ENCODE data around the gene SORCS1.

SORCS1 gene

DNA sequence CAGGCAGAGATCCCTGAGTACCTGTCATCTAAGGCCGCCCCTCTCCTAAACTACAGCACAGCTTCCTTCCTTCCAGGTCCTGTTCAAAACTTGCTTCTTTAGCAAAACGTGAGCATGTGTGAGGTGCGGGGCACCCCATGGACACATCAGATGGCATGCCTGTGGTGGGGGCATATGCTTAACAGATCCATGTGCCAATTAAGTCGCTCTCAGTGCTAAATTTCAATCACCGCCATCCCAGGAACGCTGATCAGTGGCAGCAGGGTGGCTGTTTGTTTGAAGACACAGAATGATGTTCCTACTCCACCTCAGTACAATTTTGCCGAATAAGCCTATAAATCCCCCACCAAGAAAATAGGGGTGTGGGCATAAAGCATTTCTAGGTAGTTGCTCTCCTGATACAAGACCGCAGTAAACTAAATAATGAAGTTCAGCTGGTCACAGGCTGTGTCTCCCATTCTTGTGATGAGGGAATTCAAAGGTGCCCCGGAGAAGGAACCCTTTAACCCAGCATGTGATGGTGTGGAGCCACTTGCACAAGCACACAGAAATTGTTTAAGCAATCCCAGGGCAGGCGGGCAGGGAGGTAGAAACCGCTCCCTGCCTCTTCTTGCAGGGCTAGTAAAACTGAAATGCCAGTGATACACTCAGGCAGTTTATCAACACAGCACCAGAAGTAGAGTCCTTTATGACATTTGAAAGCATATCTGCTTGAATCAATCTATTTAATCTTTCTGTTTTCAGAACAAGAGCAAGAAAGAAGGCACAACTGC, 205.7 kb downstream of the SORCS1 start:
- TF ChIP-seq, protein P1, sequence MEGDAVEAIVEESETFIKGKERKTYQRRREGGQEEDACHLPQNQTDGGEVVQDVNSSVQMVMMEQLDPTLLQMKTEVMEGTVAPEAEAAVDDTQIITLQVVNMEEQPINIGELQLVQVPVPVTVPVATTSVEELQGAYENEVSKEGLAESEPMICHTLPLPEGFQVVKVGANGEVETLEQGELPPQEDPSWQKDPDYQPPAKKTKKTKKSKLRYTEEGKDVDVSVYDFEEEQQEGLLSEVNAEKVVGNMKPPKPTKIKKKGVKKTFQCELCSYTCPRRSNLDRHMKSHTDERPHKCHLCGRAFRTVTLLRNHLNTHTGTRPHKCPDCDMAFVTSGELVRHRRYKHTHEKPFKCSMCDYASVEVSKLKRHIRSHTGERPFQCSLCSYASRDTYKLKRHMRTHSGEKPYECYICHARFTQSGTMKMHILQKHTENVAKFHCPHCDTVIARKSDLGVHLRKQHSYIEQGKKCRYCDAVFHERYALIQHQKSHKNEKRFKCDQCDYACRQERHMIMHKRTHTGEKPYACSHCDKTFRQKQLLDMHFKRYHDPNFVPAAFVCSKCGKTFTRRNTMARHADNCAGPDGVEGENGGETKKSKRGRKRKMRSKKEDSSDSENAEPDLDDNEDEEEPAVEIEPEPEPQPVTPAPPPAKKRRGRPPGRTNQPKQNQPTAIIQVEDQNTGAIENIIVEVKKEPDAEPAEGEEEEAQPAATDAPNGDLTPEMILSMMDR (IDR thresholded peaks at IDR 0.05; ENCODE audit: low read depth, low read length): no peak
- DNase-seq (ENCODE audit: low read depth in 2 of 2): no peak
- no peak overlapping the region for H3K4me3 ChIP-seq (replicated peaks in 1 of 2; ENCODE audit: low read depth in 2 of 2, low read length in 2 of 2)

DNA sequence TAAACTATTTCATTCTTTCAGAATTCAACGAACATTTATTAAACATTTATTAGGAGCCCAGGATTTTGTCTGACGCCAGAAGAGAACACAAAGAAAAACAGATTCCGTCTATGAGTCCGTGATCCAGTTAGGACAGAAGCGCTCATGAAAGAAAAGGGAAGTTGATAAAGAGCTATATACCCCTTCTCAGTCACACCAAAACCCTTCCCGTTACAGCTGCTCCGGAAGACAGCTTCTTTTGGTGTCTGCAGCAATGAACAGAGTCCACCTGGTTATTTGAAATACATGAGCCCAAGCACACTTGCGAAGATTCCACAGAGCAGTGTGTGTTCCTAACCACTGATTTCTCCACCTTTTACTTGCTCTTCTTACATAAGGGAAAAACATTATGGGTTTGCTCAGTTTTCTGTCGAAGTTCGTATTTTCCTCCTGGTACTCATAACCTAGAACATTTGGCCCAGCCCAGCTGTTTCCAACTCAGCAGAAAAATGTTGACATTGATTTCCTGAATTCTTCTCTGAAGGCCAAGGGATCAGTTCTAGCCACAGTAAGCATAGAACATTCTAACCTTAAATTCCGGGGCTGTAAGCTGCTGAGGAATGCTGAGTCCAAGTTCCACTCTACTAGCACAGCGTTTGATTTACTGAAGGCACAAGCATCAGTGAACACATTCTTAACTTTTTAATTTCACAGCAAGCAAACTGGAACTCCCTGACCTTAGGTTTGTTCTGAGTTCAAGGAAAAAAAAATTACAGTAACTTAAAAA, 206.5 kb downstream of the SORCS1 start:
- TF ChIP-seq, protein P1 (IDR thresholded peaks at IDR 0.05; ENCODE audit: low read depth, low read length): no peak
- no peak overlapping the region for H3K4me3 ChIP-seq (replicated peaks in 1 of 2; ENCODE audit: low read depth in 2 of 2, low read length in 2 of 2)
- DNase-seq (ENCODE audit: low read depth in 2 of 2): no peak

DNA sequence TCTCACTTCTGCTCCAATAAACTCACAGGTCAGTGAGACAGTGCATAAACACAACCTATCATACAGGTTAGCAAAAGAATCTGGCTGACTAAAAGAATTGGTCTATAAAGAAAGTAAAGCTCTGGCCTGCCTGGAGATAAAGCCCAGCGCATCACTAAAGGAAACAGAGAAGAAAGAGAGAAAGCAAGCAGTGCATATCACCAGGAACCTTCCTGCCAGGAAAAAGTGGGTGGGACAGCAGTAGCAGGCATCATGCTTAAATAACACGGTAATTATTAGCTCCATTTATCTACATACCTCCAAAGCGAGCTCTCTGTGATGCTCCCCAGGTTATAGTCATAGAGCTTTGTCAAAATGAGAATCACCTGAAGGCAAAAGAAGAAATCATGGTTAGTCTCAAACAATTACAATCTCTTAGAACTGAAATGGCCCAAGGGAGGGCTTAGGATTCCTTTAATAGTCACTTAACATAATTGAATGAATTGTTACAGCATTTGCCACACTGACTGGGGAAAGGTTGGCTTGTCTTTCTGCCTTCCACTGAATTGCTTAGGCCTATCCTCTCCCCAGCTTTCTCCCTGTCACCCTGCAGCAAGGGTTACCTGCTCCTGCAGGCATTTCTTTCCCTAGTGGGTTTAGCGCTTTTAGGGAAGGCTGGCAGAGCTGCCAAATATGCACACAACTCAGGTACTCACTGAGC, 208.1 kb downstream of the SORCS1 start:
- no peak for DNase-seq (ENCODE audit: low read depth in 2 of 2)
- no peak overlapping the region for H3K4me3 ChIP-seq (replicated peaks in 1 of 2; ENCODE audit: low read depth in 2 of 2, low read length in 2 of 2)
- TF ChIP-seq, protein P1 (IDR thresholded peaks at IDR 0.05; ENCODE audit: low read depth, low read length): no peak

DNA sequence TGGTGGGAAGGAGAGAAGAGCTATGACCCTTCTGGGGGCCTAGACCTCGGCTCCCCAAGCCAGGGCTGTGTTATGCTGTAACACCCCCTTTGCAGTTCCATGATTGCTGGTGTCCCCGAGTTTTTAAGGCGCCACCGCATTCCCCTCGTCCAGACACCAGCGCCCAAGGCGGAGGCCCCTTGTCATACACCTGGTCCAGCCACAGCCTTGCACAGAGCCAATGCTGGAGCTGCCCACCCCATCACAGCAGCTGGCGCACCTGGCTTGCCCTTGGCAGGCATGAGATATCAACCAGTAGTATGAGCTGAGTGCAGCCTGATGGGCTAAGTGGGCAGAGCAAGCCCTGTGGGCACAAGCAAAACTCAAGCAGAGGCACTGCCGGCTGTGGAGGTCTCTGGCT, 209.4 kb downstream of the SORCS1 start:
- H3K4me3 ChIP-seq (replicated peaks in 1 of 2; ENCODE audit: low read depth in 2 of 2, low read length in 2 of 2): no peak overlapping the region
- no peak for DNase-seq (ENCODE audit: low read depth in 2 of 2)
- TF ChIP-seq, protein P1 (IDR thresholded peaks at IDR 0.05; ENCODE audit: low read depth, low read length): no peak

DNA sequence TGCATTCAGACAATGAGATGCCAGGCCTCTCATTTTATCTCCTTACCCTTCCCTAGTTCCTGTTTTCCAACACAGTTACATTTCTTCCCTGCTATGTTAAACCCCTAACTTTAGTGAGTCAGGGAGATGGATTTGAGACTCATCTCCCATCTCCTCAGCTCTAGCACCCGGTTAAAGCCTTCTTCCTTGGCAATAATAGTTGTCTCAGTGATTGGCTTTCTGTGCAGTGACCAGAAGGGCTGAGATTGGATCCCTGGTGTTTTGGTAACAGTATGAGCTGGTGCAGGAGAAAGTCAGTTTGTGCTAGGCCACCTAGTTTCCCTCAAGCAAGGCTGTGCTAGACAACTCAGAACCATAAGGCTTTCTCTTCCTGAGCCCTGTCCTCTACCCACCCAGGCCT, 212.5 kb downstream of the SORCS1 start:
- TF ChIP-seq, protein P1 (IDR thresholded peaks at IDR 0.05; ENCODE audit: low read depth, low read length): no peak
- no peak overlapping the region for H3K4me3 ChIP-seq (replicated peaks in 1 of 2; ENCODE audit: low read depth in 2 of 2, low read length in 2 of 2)
- no peak for DNase-seq (ENCODE audit: low read depth in 2 of 2)

DNA sequence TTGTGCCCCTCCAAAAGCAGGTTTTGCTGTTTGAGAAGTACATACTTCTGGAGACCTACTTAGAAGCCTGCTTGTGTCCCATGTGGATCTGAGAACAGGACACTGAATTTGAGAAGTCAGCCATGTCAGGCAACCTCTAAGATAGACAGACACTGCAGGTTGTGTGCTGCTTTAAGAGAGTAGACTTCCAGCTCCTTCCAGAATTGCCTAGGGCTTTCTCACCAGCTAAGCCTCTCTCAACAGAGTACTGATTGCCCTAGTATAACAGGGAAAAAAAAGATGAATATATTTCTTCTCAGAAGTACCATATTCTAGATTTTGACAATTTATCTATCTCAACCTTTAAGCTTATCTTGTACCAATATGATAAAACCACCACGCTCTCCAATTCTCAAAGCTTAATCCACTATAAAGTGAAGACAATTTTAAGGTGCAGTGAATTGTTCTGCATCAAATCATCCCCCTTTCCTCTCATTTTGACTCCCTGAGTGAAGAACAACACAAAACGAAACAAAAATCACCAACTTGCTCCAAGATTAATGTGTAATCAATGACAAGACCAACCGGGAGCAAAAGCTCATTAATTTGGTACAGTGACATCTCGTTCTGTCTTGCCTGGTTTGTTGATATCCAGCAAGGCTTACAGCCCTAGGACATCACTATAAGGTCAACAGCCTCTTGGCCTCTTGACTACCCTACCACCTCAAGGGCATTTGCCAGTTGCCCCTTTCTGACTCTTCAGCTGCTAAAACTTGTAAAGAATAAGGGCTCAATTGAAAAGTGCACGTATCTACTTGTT, 214.6 kb downstream of the SORCS1 start:
- DNase-seq (ENCODE audit: low read depth in 2 of 2): no peak
- TF ChIP-seq, protein P1 (IDR thresholded peaks at IDR 0.05; ENCODE audit: low read depth, low read length): no peak
- H3K4me3 ChIP-seq (replicated peaks in 1 of 2; ENCODE audit: low read depth in 2 of 2, low read length in 2 of 2): no peak overlapping the region
